HepG2 (cell line): ENCODE measurements around the gene ABHD3. TPM values are rescaled to one million over a fixed set of nuclear protein-coding genes. Genes with fewer than 3 reads are reported as not detected.

Source experiments
- CREB3 ChIP-seq: sonication (generic); formaldehyde crosslinking; IDR thresholded peaks from 2 replicates; pipeline ENCODE4 v1.5.0; 2020; ENCODE audit warnings: missing genetic modification reagents
- KDM5B ChIP-seq: sonication (generic); formaldehyde crosslinking; IDR thresholded peaks from 2 replicates; pipeline ENCODE4 v1.4.0; 2020; ENCODE audit warnings: missing genetic modification reagents, mild to moderate bottlenecking, borderline replicate concordance
- POLR2AphosphoS5 ChIP-seq: IDR thresholded peaks from 2 replicates; pipeline ENCODE4 v1.6.1; 2012; ENCODE audit warnings: low read depth, low read length
- RBAK ChIP-seq: sonication (generic); formaldehyde crosslinking; IDR thresholded peaks from 2 replicates; pipeline ENCODE4 v1.5.1; 2020; ENCODE audit warnings: mild to moderate bottlenecking, missing genetic modification reagents
- SKIL ChIP-seq: sonication (generic); formaldehyde crosslinking; IDR thresholded peaks from 2 replicates; pipeline ENCODE4 v1.8.0; 2022; ENCODE audit warnings: missing genetic modification reagents, mild to moderate bottlenecking, moderate library complexity, borderline replicate concordance
- STAT5B ChIP-seq: sonication (generic); formaldehyde crosslinking; IDR thresholded peaks from 2 replicates; pipeline ENCODE4 v1.4.0; 2020; ENCODE audit warnings: missing genetic modification reagents
- TEAD2 ChIP-seq: sonication (generic); formaldehyde crosslinking; IDR thresholded peaks from 2 replicates; pipeline ENCODE4 v1.9.0; 2021; ENCODE audit warnings: missing genetic modification reagents
- ZBTB20 ChIP-seq: sonication (generic); formaldehyde crosslinking; IDR thresholded peaks from 2 replicates; pipeline ENCODE4 v1.8.1; 2023; ENCODE audit warnings: missing genetic modification reagents, low read depth, mild to moderate bottlenecking, borderline replicate concordance
- ZBTB33 ChIP-seq: sonication (generic); formaldehyde crosslinking; IDR thresholded peaks from 2 replicates; pipeline ENCODE4 v1.4.0; 2020; ENCODE audit warnings: missing genetic modification reagents
- ZBTB46 ChIP-seq: sonication (generic); formaldehyde crosslinking; IDR thresholded peaks from 2 replicates; pipeline ENCODE4 v1.4.0; 2020; ENCODE audit warnings: mild to moderate bottlenecking, missing genetic modification reagents, borderline replicate concordance
- ZNF232 ChIP-seq: sonication (generic); formaldehyde crosslinking; IDR thresholded peaks from 2 replicates; pipeline ENCODE4 v1.4.0; 2020; ENCODE audit warnings: missing genetic modification reagents, borderline replicate concordance
- ZNF326 ChIP-seq: sonication (generic); formaldehyde crosslinking; IDR thresholded peaks from 2 replicates; pipeline ENCODE4 v1.4.0; 2020; ENCODE audit warnings: missing genetic modification reagents, borderline replicate concordance
- ZNF607 ChIP-seq: sonication (generic); formaldehyde crosslinking; IDR thresholded peaks from 2 replicates; pipeline ENCODE4 v1.5.1; 2020; ENCODE audit warnings: missing genetic modification reagents, mild to moderate bottlenecking, borderline replicate concordance
- ZNF639 ChIP-seq: conservative IDR thresholded peaks from 2 replicates; pipeline ENCODE4 v1.6.1; 2018; ENCODE audit warnings: missing genetic modification reagents
- polyA plus RNA-seq, 8 experiments: library from polyadenylated mRNA; depleted of rRNA in 3 of 8; stranded (reverse) in 7 of 8; unstranded in 1 of 8; fragments of >200 nt; fragmentation: Illumina TruSeq in 4 of 8; extraction: Trizol in 4 of 8; gene quantifications; 2 replicates each; pipeline versions ENCODE4 v1.2.1 to v1.2.3, GENCODE V29; 2011 to 2016; ENCODE audit warnings: low read depth in 4 of 8, missing spikeins in 1 of 8, mixed read lengths in 1 of 8; ENCODE audit not compliant: insufficient read depth in 1 of 8
- total RNA-seq, 5 experiments: library from RNA; depleted of rRNA; stranded (reverse); fragments of >200 nt; fragmentation: Illumina TruSeq; extraction: Trizol; gene quantifications; 2 replicates each; pipeline ENCODE4 v1.2.3, GENCODE V29; 2016; ENCODE audit warnings: low read depth in 1 of 5
- TF ChIP-seq, protein P1 (sequence below): sonication (generic); formaldehyde crosslinking; IDR thresholded peaks from 2 replicates; pipeline ENCODE4 v1.4.0; 2020; ENCODE audit warnings: missing genetic modification reagents
- TF ChIP-seq, protein P2 (sequence below): sonication (generic); formaldehyde crosslinking; IDR thresholded peaks from 2 replicates; pipeline ENCODE4 v1.4.0; 2020; ENCODE audit warnings: missing genetic modification reagents, borderline replicate concordance

Gene ABHD3
- total and polyA plus RNA-seq, 2 of the 13 experiments (the other 11 are each of a cell fraction or from before 2014, with no cell fraction given), result 32.1 to 40.2 TPM

DNA sequence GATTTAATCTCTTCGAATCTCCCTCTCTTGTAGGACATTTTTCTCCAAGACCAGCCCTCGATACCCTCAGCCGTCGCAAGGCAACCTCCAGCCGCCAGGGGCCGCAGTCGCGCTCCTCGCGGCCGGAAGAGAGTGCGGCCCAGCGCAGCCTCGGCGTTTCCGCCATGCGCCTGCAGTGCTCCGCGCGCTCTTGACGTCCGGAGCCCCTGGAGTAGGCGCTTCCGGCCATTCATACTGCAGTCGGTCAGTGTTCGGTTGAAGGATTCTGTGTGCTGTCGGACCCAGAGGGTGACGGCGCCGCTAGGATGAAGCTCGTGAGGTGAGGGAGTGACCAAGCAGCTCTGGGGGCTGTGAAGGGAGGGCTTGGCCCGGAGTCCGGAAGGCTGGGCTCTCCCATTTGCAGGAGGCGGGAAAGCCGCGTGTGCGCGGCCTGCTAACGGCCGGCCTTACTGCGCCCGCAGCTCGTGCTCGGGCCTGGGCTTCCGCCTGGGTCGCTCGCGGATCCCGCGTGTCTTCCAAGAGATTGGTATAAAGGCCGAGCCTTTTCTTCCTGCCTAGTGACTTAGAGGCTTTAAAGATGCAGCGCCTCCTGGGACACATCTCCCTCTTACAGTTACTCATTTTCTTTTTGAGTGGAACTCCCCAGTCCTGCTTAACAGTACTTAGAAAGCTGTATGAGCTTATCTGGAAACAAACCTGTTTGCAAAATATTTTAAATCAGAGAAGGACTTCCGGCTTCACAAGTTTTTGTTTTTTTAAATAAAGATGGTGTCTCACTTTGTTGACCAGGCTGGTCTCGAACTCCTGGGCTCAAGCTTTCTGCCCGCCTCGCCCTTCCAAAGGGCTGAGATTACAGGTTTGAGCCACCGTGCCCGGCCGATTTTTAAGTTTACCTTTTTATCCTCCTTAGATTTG lies 92.2 kb downstream of the ABHD3 start, which contains the start of gene SNRPD1 (continued):
- TF ChIP-seq SKIL (CRISPR knock-in tag) (peak; percentile 52; the same call in 1 of the 2 replicates), STAT5B (CRISPR knock-in tag) (peak; percentile 48; the same call in 1 of the 2 replicates), ZNF232 (CRISPR knock-in tag) (peak; percentile 90), ZBTB46 (CRISPR knock-in tag) (no peak), ZNF326 (CRISPR knock-in tag) (no peak), ZNF607 (CRISPR knock-in tag) (peak; percentile 89), TEAD2 (CRISPR knock-in tag) (0 out of 2 replicates have a peak, but pooled peaks have one; percentile 76), RBAK (CRISPR knock-in tag) (peak; percentile 70; the same call in 1 of the 2 replicates), ZBTB33 (CRISPR knock-in tag) (peak; percentile 82), POLR2AphosphoS5 (peak; percentile 95), CREB3 (CRISPR knock-in tag) (peak; percentile 96), ZNF639 (CRISPR knock-in tag) (peak; percentile 82; the same call in 1 of the 2 replicates), ZBTB20 (CRISPR knock-in tag) (peak; percentile 90; the same call in 1 of the 2 replicates), KDM5B (CRISPR knock-in tag) (peak; percentile 96)
- TF ChIP-seq, protein P1, sequence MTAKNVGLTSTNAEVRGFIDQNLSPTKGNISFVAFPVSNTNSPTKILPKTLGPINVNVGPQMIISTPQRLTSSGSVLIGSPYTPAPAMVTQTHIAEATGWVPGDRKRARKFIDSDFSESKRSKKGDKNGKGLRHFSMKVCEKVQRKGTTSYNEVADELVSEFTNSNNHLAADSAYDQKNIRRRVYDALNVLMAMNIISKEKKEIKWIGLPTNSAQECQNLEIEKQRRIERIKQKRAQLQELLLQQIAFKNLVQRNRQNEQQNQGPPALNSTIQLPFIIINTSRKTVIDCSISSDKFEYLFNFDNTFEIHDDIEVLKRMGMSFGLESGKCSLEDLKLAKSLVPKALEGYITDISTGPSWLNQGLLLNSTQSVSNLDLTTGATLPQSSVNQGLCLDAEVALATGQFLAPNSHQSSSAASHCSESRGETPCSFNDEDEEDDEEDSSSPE, result peak; percentile 97
- TF ChIP-seq, protein P2, sequence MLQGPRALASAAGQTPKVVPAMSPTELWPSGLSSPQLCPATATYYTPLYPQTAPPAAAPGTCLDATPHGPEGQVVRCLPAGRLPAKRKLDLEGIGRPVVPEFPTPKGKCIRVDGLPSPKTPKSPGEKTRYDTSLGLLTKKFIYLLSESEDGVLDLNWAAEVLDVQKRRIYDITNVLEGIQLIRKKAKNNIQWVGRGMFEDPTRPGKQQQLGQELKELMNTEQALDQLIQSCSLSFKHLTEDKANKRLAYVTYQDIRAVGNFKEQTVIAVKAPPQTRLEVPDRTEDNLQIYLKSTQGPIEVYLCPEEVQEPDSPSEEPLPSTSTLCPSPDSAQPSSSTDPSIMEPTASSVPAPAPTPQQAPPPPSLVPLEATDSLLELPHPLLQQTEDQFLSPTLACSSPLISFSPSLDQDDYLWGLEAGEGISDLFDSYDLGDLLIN (CRISPR knock-in tag), result peak; percentile 99; the same call in 1 of the 2 replicates
